Right ventricle myocardium superior (tissue), 1 donor: ENCODE measurements around the gene MAN1B1. TPM values are rescaled to one million over a fixed set of nuclear protein-coding genes. Genes with fewer than 3 reads are reported as not detected.

Experiments used
- ATAC-seq: fragments of 200-7000 bp; cut with Tn5 transposase; one replicate; pipeline ENCODE4 v1.9.1; 2020; ENCODE audit warnings: mild to moderate bottlenecking; ENCODE audit not compliant: poor library complexity
- DNase-seq: peaks from one replicate; pipeline ENCODE4 v3.0.0-alpha.2; 2020
- intact Hi-C: fragments of 100-400 bp; cut with DNase I; formaldehyde crosslinking; loops from one replicate; pipeline ENCODE4 v1.11.2; 2022
- total RNA-seq: library from RNA; stranded (reverse); fragmentation: NEBNext Ultra II Directional; extraction: Animal tissue kit (Norgen Biotek cat#: 25700); gene quantifications from one replicate; pipeline ENCODE4 v1.2.1, GENCODE V29; 2021
- donor health status: DM: no; HTN: yes; CAD: no; lungs with severe emphysema.

MAN1B1 gene
- total RNA-seq, 1 donor from 2014 or later, result 20.3 TPM

GRCh38 chr9:137136881-137137607, 50.3 kb downstream of the MAN1B1 start:
- intact Hi-C loops, result no loop called here
- DNase-seq (no peak), ATAC-seq (no peak)

DNA sequence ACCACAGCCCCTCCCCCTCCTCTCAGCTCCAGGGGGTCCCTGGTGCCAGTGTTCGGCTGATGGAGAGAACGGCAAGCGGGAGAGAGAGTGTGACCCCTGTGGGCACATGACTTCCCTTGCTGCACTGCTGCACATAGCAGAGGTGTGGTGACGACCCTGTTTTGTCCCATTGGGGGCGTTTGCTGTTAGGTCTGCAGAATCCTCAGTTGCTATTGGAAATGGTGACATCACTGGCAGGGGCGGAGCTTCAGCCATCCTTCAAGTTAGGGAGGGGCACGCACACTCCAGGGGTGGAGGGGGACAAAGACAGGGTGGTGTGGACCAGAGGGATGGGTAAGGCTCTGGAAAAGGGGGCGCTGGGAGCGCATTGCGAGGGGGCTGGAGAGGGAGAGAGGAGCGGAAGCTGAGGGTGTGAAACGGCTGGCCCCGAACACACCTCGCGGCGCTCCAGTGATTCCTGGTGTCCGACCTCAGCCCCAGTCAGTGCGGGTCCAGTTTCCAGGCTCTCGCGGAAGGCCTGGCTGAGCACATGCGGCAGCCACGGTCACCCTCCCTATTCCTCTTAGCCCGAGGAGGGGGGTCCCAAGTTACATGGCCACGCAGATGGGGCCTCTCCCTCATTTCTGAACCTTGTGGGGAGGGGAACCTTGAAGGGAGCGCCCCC, 51.4 kb downstream of the MAN1B1 start:
- intact Hi-C loops, result no loop called here
- ATAC-seq, result no peak
- DNase-seq, result no peak

- intact Hi-C loops, result no loop called here
- ATAC-seq, result peak; percentile 86
- no peak for DNase-seq
Measured at GRCh38 chr9:137138722-137139467, 52.1 kb downstream of the MAN1B1 start, which contains the start of gene GRIN1. GRIN1 (plus strand) TSS chr9:137139154; CDS start chr9:137139487, 333 bp downstream.

DNA sequence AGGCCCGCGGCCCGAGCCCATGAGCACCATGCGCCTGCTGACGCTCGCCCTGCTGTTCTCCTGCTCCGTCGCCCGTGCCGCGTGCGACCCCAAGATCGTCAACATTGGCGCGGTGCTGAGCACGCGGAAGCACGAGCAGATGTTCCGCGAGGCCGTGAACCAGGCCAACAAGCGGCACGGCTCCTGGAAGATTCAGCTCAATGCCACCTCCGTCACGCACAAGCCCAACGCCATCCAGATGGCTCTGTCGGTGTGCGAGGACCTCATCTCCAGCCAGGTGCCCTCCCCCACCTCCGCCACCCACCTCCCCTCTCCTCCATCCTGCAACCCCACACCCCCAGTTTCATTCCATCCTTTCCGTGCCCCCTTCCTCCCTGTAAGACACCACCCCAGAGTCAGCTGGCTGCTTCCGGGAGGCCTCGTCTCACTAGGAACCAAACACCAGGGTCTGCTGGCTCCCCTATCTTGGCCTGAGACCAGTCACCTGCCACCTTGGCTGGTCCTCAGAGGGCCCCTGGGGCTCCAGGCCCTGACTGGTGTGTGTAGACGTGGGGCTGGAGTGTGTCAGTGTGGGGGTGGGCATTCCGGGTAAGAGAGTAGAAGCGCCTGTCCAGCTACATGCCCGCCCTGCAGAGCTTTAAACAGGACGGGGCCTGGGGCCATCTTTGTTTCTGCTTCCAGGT, 52.8 kb downstream of the MAN1B1 start:
- DNase-seq (no peak), ATAC-seq (no peak)
- intact Hi-C loops, result no loop called here

- intact Hi-C loops, result no loop called here
- no peak for ATAC-seq
- DNase-seq, result no peak
Measured at GRCh38 chr9:137140151-137141012, 53.6 kb downstream of the MAN1B1 start.

DNA sequence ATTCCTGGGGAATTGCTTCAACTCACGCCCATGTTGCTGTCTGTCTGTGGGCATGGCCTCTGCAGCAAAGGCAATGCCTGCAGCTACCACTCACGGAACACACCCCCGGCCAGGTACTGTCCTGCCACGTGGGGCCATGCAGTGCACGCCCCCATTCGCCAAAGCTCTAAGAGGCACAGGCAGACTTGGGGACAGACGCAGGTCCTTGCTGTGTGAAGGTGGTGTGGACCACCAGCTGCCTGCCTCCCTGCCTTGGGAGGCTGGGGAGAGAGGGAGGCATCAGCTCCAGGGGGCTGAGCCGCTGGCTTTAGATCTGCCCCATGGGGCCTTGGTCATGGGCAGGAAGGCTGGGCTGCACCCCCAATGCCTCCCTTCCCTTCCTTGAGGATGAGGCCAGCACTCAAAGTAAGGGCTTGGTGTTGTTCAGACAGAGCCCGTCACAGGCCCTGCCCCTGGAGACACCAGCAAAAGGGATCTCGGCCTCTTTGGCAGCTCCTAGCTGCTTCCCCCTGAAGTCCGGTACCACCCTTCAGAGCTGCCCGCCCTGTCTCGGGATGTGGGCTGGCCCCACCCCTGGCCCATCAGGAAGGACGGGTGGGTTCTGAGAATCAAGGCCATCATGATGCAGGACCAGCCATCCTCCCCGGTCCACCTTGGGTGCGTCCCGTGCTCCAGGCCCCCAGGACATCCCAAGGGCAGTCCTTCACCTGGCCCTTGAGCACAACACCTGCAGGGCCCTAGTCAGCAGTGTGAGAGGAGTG, 54.4 kb downstream of the MAN1B1 start:
- intact Hi-C loops, result no loop called here
- DNase-seq (no peak), ATAC-seq (no peak)

DNA sequence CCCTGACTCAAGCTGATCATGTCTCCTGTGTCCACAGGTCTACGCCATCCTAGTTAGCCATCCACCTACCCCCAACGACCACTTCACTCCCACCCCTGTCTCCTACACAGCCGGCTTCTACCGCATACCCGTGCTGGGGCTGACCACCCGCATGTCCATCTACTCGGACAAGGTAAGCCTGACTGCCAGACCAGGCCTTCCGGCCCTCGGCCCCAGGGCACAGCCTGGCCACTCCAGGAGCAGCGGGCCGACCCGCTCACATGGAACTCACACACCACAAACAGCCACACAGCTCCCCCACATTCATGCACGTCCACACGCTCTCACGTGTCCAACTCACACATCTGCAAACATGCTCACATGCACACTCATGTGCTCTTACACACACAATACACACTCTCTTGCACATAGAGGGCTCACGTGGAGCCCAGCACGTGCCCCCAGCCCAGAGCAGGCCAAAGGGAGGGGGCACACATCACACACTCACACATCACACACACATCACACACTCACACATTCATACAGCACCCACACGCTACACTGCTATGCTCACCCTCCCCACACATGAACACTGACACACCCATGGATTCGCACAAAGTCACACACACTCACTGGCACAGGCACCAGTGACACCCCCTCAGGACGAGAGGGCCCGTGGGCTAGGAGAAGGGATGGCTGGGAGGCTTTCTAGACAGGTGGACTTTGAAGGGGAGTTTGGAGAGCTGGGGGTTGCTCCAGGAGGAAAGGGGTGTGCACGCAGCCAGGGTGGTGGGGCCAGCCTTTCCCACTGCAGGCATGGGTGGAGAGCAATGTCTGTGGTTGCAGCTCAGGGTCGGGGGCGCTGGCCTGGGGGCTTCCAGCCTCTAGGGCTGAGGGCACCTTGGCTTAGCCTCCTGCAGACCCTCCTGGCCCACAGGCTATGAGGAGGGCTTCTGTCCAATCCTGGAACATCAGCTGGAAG, 55.5 kb downstream of the MAN1B1 start:
- DNase-seq (no peak), ATAC-seq (no peak)
- intact Hi-C loops, result no loop called here

DNA sequence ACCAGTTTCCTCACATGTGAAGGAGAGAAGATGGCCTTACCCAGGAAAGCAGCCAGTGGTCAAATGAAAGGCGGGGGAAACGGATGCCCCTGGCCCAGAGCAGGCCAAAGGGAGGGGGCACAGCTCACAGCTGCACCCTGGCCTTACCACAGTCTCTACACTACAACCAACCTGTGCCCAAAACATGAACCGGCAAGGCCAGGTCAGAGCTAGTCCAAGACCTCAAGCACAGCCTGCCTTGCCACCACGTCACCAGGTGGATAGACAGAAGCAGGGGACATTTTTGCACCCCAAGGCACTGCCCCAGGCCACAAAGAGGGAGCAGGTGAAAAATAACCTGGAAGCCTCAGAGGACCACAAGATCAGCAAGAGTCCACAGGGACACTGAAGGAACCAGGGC, 56.7 kb downstream of the MAN1B1 start:
- DNase-seq (no peak), ATAC-seq (no peak)
- intact Hi-C loops, result no loop called here

- DNase-seq, result no peak
- intact Hi-C loops, result no loop called here
- no peak for ATAC-seq
Measured at GRCh38 chr9:137145731-137146526, 59.1 kb downstream of the MAN1B1 start.

DNA sequence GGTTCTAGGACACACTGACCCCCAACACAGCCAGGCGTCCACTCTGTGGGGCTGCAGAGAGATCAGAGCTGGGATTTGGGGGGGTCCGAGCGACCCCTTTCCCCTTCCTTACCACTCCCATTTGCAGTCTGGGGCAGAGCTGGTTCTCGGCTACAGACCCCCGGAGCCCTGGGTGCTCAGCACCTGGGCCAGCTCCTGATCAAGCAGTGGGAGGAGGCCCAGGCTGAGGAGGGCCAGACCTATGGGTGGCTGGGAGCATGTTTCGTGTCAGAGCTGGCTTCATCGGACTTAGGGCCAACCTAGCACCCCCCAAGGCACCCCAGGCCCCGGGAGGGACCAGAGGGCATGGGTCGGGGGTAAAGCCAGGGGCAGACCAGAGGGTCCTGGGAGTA, 59.7 kb downstream of the MAN1B1 start:
- DNase-seq (no peak), ATAC-seq (no peak)
- intact Hi-C loops, result no loop called here

GRCh38 chr9:137147091-137147792, 60.5 kb downstream of the MAN1B1 start:
- intact Hi-C loops, result no loop called here
- DNase-seq (no peak), ATAC-seq (no peak)

- DNase-seq (no peak), ATAC-seq (no peak)
- intact Hi-C loops, result no loop called here
Measured at GRCh38 chr9:137147793-137148160, 61.0 kb downstream of the MAN1B1 start.

GRCh38 chr9:137148242-137148641, 61.5 kb downstream of the MAN1B1 start:
- intact Hi-C loops, result no loop called here
- no peak for ATAC-seq
- DNase-seq, result peak; percentile 34

GRCh38 chr9:137148661-137149060, 61.9 kb downstream of the MAN1B1 start:
- ATAC-seq, result no peak
- intact Hi-C loops, result no loop called here
- no peak for DNase-seq

DNA sequence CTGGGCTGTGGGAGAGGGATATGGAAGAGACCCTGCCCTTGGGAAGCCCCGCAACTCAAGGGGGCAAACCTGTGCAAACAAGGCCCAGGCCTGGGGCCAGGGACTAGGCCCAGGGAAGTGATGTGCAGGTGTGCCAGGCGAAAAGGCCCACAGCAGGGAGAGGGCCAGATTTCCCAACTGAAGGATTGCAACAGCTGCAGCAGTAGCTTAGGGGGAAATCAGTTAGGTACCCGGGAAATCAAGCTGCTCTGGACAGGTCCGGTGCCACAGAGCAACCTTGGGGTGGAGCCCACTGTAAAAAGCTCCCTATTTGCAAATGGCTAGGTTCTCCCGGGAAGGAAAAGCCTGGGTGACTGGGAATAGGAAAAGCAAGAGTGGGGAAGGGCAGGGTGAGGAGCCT, 62.6 kb downstream of the MAN1B1 start:
- ATAC-seq, result no peak
- no peak for DNase-seq
- intact Hi-C loops, result no loop called here
